SIG-M5 treated with dmso at 0.1 percent for 504 hours (cell line): Measurements from ENCODE around the gene TRERF1.
"Not testable (repeated sequence)": the region's sequence is repeated elsewhere in the genome, so short reads cannot be mapped to it uniquely, and the experiment has no call there.

ENCODE experiments used
- DNase-seq: peaks from one replicate; lab custom pipeline; 2025; ENCODE audit not compliant: unreplicated experiment; lab: John Stamatoyannopoulos, UW

Gene TRERF1

DNA sequence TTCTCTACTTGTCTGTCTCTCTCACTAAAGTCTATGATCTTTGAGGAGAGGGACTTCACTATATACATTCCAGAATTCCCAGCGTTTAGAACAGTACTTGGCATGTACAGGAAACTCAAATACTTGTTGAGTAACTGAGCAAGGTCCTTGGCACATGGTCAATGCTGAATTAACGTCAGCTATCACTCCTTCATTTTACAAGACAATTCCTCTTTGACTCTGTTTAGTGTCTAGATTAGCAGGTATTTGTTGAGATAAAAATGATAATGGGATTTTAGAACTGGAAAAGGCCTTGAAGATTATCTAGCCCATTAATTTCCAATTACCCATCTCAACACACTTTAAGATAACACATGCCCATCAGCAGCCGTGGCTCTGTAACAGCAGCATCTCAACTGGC, 250.3 kb downstream of the TRERF1 start:
- DNase-seq = no peak

DNA sequence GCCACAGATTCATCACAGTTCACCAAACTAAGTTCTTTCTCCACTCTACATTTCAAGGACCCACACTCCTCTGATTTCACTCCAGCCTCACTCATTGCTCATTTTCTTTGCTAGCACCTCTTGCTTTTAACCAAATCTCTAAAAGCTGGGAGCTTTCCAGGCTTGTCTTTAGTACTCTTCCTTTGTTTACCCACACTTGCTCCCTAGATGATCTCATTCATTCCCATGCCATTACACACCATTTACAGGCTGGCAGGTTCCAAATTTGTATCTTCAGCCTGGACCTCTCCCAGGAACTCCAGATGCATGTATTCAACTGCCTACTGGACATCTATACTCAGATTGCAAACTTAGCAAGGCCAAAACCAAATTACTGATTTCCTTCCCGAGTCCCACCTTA, 251.7 kb downstream of the TRERF1 start:
- no peak for DNase-seq

DNA sequence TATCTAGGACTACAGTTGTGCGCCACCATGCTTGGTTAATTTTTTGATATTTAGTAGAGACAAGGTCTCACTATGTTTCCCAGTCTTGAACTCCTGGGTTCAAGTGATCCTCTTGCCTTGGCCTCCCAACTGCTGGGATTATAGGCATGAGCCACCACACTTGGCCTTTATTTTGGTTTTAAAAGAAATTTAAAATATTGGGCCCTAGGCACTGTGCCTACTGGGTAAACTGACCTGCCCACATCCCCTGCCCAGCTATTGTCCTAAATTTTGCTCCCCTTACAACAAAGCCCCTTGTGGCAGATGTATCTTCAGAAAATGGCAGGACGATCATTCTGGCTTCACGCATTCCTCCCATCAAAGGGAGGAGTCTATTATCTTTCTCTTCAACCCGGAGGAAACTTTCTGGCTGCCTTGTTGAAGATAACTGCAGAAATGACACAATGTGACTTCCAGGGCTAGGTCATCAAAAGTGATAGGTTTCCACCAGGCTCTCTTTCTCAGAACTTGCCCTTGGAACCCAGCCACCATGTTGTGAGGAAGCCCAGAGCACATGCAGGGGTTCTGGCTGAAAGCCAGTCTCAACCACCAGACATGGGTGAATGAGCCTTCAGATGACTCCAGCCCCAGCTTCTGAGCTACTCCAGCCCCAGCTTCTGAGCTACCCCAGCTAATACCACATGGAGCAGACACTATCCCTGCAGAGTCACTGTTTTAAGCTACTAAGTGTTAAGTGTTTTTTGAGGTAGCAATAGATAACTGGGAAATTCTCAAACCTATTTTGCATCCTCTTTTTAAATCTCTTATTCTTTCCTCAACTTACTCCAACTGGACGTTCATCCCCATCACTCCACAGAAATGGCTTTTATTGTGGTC, 252.4 kb downstream of the TRERF1 start:
- DNase-seq = no peak

DNA sequence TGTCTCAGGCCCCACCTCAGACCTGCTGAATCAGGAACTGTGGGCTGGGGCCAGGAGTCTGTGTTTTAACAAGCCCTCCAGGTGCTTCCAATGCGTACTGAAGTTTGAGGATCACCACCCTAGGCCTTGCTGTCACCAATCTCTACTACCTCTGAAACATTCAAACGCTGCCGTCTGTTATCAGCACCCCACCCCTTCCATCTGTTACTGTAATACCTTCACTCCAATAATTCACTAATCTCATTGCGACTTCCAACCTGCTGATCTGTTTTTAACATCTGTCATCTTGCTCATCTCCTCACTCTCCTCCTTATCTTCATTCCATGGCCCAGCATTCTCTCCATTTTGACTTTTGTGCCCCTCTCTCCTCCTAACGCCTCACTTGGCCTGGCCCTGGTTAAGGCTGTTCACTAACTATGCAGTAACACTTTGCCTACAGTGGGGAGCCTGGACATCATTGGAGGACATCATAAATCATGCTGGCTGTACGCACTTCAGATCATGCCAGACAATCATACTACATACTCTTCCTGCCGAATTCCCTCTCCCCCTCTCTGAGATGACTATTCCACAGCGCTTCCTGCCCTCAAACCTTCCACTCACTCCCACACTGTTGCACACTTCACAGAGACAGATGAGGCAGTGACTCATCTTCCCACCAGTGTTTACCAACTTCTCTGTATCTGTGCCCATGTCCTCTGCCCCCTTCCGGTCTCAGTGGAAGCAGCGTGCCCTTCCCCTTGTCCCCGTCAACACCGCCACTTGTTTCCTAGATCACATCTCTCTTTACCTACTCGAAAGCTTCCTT, 254.0 kb downstream of the TRERF1 start:
- DNase-seq = peak; percentile 28

DNA sequence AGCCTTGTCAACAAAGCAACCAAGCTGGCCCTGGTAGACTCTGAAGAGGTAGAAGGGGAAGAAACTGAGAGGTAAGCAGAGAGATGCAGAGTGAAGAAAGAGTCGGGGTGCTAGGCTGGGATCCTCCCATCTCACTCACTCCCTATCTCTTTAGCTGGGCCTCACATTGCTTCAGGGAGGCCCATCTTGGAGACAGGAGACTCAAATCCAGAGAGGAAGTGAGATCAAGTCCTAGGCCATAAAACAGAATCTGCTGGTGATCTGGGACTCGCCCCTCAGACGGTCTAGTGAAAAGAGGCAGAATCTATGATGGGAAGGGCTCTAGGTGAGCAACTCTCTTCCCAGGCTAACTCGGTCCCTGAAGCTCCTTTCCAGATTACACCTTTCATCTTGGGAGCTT, 256.3 kb downstream of the TRERF1 start:
- peak; percentile 19 for DNase-seq

DNA sequence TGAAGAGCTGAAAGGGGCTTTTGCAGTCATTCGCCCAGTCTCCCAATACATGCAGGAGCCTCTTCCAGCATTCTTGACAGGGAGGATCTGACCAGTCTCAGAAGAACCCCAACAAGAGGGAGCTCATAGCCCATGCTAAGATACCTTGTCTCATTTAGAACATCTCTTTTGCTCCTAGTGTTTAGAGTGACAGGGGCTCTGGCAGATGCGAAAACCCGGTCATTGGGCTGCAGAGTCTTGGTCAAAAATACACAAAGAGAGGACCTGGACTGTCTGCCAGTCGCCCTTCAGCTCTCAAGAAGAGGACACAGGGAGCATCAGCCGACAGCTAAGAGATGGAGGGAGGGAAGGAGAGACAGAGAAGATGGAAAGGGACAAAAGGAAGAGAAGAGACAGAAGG, 257.7 kb downstream of the TRERF1 start:
- DNase-seq = no peak

DNA sequence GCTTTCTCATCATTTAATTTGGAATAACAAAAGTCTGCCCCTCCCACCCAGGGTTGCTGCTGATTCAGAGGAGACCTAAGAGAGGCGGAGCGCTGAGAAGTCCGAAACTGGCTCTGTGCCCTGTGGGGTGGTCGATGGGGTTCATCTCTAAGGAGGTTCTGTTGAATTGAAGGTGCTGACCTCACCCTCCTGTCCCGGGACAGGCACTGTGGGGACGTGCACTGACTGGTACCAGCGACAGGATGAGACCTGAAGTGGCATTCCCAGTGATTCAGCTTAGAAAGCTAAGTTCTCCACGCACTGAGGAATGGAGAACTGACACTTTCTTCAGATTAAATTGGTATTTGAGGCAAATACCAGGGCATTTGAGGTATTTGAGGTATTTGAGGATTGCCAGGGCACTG, 258.2 kb downstream of the TRERF1 start:
- no peak for DNase-seq

DNA sequence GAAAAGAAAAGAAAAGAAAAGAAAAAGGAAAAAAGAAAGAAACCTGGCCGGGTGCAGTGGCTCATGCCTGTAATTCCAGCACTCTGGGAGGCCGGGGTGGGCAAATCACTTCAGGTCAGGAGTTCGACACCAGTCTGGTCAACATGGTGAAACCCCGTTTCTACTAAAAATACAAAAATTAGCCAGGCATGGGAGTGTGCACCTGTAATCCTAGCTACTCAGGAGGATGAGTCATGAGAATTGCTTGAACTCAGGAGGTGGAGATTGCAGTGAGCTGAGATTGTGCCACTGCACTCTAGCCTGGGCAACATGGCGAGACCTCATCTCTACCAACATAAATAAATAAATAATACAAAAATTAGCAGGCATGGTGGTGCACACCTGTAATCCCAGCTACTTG, 259.3 kb downstream of the TRERF1 start:
- DNase-seq = not testable (repeated sequence)

DNA sequence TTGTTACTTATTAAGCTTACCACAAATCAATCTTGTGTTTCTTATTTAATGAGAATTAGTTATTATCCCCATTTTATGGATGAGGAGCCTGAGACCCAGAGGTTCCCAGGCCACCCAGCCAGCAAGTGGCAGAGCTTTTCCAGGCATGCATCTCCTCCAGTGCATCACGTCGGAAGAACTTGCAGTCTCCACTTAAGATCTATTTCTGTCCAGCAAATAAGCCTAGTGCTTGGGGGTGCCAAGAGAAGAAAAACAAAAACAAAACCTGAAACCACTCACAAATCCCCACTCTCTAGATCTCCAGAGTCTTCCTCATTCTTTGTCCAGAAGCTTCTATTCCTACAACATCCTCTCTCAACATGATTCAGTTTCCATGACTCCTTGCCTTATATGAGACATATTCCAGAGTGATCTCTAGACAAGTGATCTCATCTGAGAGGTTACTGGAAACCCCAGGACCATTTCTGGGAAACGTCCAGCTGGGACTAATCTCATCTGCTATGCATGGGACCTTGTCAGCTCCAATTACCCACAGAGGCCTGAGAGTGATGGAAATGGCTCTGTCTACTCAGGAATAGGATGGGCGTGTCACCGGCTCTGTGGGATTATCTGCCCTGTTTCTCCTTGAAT, 261.1 kb downstream of the TRERF1 start:
- no peak for DNase-seq

DNA sequence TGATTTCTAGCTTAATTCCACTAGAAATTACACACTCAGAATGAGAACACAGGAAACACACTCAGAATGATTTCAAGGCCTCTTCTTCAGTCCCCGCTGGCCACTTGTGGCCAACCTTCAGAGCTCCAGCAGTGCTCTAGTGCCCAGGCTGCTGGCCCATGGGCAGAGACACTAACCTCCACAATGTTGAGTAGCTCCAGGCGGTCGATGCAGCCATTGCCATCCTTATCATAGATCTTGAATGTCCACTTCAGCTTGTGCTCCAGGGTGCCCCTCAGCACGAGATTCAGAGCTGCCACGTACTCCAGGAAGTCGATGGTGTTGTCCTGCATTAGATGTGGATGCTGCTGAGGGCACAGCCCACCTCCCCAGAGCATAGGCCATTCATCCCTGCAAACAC, 263.3 kb downstream of the TRERF1 start:
- DNase-seq = no peak

DNA sequence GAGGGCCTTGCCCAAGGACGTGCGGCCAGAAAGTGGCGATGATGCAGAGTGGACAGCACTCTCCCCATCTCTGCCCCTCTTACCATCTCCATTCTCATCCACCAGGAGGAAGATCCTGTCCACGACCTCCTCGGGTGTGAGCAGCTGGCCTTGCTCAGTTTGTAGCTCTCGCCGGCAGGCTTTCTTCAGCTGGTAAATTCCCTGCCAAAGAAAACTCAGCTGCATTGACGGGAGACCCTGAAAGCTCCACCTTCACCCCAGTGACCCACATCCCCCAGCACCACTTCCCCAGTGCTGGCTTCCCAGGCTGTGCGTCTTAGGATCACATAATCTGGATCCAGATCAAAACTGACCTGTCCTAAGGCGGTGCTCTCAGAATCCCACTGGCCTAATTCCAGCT, 266.1 kb downstream of the TRERF1 start:
- no peak for DNase-seq

DNA sequence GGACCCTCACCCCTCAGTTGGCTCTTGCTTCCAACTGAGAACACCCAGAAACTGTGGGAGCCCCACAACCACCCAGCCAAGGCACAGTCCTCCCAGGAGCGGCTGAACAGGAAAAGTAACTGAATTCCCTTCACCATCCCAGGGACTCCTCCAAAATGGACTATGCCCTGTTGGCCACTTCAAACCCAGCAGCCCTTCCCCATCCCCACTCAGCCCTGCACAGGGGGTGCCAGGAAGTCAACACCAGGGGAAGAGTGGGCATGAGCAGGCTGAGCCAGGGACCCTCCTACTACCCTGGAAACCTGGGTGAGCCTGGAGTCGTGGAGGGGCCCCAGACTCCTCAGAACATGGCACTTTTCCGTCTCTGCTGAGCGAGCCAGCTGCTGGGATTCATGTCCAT, 267.3 kb downstream of the TRERF1 start:
- no peak for DNase-seq

DNA sequence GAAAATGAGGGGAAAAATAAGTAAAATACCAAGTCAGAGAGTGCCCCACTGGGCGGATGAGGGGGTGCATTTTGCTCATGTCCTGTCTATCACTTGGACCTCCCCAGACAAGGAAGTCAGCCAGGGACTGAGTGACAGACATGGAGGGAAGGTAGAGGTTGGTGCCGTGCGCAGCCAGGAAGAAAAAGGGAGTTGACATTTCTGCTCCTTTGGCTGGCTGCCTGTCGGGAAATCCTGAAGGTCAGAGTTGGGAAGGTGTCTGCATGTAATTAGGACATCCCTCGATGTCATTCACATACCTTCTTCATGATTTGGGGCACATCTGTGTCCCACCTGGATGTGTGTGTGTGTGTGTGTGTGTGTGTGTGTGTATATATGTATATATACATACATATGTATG, 269.6 kb downstream of the TRERF1 start:
- DNase-seq = no peak

DNA sequence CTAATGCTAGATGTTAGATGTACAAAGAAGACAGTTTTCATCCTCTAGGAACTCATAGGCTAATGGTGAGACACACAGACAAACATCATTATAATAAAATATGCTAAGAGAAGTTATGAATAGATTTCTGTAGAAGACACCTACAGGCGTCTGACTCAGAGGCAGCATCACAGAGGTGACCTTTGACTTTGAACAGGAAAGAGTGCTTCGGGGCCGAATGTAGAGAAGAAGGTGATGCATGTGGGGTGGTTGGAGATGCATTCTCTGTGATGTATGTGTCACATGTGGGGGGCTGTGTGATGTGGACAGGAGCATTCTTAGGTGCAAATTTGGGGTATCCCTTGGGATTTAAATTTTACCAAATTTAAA, 271.8 kb downstream of the TRERF1 start:
- no peak for DNase-seq

DNA sequence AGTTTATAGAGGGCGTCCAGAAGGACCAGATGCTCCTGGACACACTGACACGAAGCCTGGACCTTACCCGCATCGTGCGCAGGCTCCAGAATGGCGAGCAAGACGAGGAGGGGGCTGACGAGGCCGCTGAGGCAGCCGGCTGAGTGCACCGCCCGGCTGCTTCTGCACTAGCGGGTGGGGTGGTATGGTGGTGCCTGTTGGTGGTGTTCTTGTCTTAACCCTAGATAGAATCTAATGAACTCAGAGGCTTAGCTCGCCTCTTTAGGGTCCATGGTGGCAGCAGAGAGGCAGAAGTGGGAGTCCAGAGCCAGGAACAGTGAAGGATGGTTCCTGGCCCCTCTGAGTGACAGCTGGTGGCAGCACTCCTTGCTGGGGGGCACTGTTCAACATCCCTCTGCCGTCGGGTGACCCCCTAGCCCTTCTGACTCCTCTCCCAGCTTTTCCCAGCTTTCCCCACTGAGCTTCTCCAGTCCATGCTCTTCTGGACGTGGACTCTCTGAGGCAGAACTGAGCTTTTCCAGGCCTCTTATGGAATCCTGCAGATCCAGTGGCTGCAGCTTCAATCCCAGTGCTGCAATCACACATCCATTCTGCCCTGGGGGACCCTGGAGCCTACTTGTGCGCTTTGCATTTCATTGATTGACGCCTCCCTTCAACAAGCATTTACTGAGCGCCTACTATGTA, 272.3 kb downstream of the TRERF1 start:
- no peak for DNase-seq

DNA sequence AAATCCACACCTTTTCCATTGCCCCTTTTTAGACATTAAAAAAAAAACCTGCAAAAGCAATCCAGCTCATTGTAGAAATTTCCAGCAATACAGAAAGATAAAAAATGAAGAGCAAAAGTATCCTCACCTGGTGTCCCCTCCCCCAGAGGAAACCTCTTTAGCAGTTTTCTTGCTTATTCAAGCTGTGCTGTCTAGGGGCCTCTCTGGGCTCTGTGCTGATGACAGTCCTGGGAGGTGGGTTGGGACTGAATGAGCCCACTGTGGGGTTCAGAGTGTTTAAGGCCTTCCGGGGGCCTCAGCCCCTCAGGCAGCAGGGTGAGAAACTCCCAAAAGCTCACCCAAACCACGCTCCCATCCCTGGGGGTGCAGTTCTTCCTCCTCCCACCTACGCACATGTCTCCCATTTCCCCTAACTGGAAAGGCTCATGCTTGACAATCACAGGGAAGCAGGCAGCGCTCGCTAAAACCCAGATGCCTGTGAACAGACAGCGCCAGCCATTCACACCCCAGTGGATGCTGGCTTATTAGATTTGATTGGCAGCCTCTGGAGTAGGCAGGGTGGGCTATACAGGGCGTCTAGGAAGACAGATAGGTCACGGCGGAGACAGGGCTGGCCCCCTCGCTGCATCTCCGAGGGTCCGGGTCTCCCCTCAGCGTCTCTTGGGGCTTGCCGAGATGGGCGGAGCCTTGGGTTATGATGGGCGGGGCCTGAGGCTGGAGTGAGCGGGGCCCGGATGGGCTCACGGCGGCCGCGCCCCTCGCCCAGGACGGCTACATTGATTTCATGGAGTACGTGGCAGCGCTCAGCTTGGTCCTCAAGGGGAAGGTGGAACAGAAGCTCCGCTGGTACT, 274.0 kb downstream of the TRERF1 start:
- DNase-seq = no peak

DNA sequence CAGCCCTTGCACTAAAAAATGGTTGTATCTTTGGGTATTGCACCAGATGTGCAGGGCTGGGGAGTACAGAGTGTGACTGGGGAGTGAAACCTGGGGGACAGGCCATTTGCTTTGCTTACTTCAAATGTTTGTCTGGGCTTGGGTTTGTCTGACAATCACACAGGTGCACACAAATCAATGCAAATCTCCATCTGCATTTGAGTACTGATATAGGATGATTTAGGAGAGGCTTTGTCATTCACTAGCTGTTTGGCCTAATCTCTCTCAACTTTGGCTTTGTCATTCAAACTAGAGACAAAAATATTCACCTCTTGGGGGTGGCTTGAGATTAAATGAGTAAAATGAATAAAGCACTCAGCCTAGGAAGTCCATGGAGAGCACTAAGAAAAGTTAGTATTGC, 274.7 kb downstream of the TRERF1 start:
- no peak for DNase-seq

DNA sequence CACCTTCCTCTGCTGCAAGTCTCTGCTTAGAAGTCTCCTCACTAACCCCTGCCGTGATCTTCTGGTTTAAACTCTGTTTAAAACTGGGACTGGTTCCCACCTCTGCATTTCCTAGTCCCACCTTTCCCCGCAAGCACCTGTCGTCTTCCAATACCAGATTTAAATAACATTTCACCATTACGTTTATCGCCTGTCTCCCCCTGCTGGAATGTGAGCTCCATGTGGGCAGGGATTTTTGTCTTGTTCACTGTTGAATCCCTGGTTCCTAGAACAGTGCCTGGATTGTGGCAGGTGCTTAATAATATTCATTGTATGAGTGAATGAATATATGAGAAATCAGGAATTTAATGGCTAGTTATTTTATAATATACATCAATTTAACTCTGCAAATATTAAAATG, 275.9 kb downstream of the TRERF1 start:
- no peak for DNase-seq
